Liver (tissue), 9 donors: ENCODE results near the gene FAM25A. TPM values are rescaled to one million over a fixed set of nuclear protein-coding genes. Genes with fewer than 3 reads are reported as not detected.

Experiments
- DNase-seq: peaks from one replicate; pipeline ENCODE4 v3.0.0-alpha.2; 2017; ENCODE audit warnings: low spot score
- H3K27ac ChIP-seq, 2 donors: one replicate each; pipeline ENCODE4 v1.7.0; 2013; ENCODE audit warnings: inconsistent platforms in 2 of 2, low read length in 2 of 2, control low read depth in 1 of 2, low read depth in 1 of 2, mild to moderate bottlenecking in 1 of 2
- H3K27me3 ChIP-seq, 4 donors: one replicate each; pipeline versions ENCODE4 v1.6.1 to v1.7.0; 2013; ENCODE audit warnings: low read length in 3 of 4, inconsistent platforms in 1 of 4, mild to moderate bottlenecking in 1 of 4, moderate library complexity in 1 of 4; ENCODE audit not compliant: control insufficient read depth in 4 of 4, insufficient read depth in 4 of 4
- H3K36me3 ChIP-seq, 4 donors: one replicate each; pipeline versions ENCODE4 v1.6.1 to v1.7.0; 2013; ENCODE audit warnings: low read length in 3 of 4, mild to moderate bottlenecking in 3 of 4, low read depth in 1 of 4, moderate library complexity in 1 of 4; ENCODE audit not compliant: control insufficient read depth in 4 of 4, insufficient read depth in 3 of 4
- H3K4me1 ChIP-seq, 4 donors: one replicate each; pipeline versions ENCODE4 v1.6.1 to v1.7.0; 2013; ENCODE audit warnings: low read length in 3 of 4, mild to moderate bottlenecking in 3 of 4, moderate library complexity in 1 of 4; ENCODE audit not compliant: control insufficient read depth in 4 of 4, insufficient read depth in 4 of 4
- H3K4me3 ChIP-seq, 3 donors: one replicate each; pipeline versions ENCODE4 v1.6.1 to v1.7.0; 2013; ENCODE audit warnings: low read length in 3 of 3, control low read depth in 1 of 3, low read depth in 1 of 3, mild to moderate bottlenecking in 1 of 3
- H3K9ac ChIP-seq, 2 donors: one replicate each; pipeline ENCODE4 v1.7.0; 2013; ENCODE audit warnings: low read length in 2 of 2, mild to moderate bottlenecking in 2 of 2, moderate library complexity in 2 of 2, control low read depth in 1 of 2, low read depth in 1 of 2
- H3K9me3 ChIP-seq, 4 donors: one replicate each; pipeline versions ENCODE4 v1.6.1 to v1.7.0; 2013; ENCODE audit warnings: low read length in 3 of 4; ENCODE audit not compliant: control insufficient read depth in 4 of 4
- EGR1 ChIP-seq, 2 donors: IDR thresholded peaks; 2 replicates each; pipeline ENCODE4 v1.6.1; 2016 to 2018; ENCODE audit warnings: antibody characterized with exemption in 2 of 2, low read depth in 2 of 2
- FOXA1 ChIP-seq: IDR thresholded peaks from 2 replicates; pipeline ENCODE4 v1.6.1; 2016; ENCODE audit warnings: antibody characterized with exemption
- HNF4A ChIP-seq, 2 donors: conservative IDR thresholded peaks; 2 replicates each; pipeline ENCODE4 v1.6.1; 2016; ENCODE audit warnings: antibody characterized with exemption in 2 of 2, mild to moderate bottlenecking in 2 of 2
- HNF4G ChIP-seq: IDR thresholded peaks from 2 replicates; pipeline ENCODE4 v1.6.1; 2016; ENCODE audit warnings: antibody characterized with exemption
- JUND ChIP-seq, 2 donors: IDR thresholded peaks; 2 replicates each; pipeline ENCODE4 v1.6.1; 2016; ENCODE audit warnings: antibody characterized with exemption in 2 of 2
- NR2F2 ChIP-seq: IDR thresholded peaks from 2 replicates; pipeline ENCODE4 v1.6.1; 2016; ENCODE audit warnings: antibody characterized with exemption
- RAD21 ChIP-seq, 2 donors: IDR thresholded peaks; 2 replicates each; pipeline ENCODE4 v1.6.1; 2016; ENCODE audit warnings: antibody characterized with exemption in 2 of 2, mild to moderate bottlenecking in 2 of 2
- RXRA ChIP-seq, 2 donors: IDR thresholded peaks; 2 replicates each; pipeline ENCODE4 v1.6.1; 2017 to 2018; ENCODE audit warnings: antibody characterized with exemption in 2 of 2, mild to moderate bottlenecking in 1 of 2
- SP1 ChIP-seq: IDR thresholded peaks from 2 replicates; pipeline ENCODE4 v1.6.1; 2018; ENCODE audit warnings: antibody characterized with exemption, mild to moderate bottlenecking
- TAF1 ChIP-seq: conservative IDR thresholded peaks from 2 replicates; pipeline ENCODE4 v1.6.1; 2016; ENCODE audit warnings: antibody characterized with exemption, mild to moderate bottlenecking
- YY1 ChIP-seq: IDR thresholded peaks from 2 replicates; pipeline ENCODE4 v1.6.1; 2016; ENCODE audit warnings: antibody characterized with exemption, mild to moderate bottlenecking
- WGBS: extraction: QIAGEN DNeasy Blood & Tissue Kit; methylation state at CpG from one replicate; pipeline ENCODE4 v1.1.7; 2013; 5-methylcytosine and 5-hydroxymethylcytosine counted together
- polyA plus RNA-seq, 2 donors: library from polyadenylated mRNA; stranded (reverse) in 1 of 2; unstranded in 1 of 2; fragments of 200-250 nt in 1 of 2; fragments of >200 nt in 1 of 2; fragmentation: Nextera tagmentation in 1 of 2; extraction: Ambion mirVana in 1 of 2; gene quantifications; one replicate each; pipeline versions ENCODE4 v1.2.1 to v1.2.3, GENCODE V29; 2013 to 2015
- total RNA-seq, 2 donors: library from RNA; depleted of rRNA; stranded (reverse); fragments of >200 nt; gene quantifications; one replicate each; pipeline ENCODE4 v1.2.3, GENCODE V29; 2014
- TF ChIP-seq, protein P1 (sequence below): IDR thresholded peaks from 2 replicates; pipeline ENCODE4 v1.6.1; 2016; ENCODE audit warnings: antibody characterized with exemption
- TF ChIP-seq, protein P2 (sequence below): IDR thresholded peaks from 2 replicates; pipeline ENCODE4 v1.6.1; 2016; ENCODE audit warnings: antibody characterized with exemption
- TF ChIP-seq, protein P3 (sequence below): IDR thresholded peaks from 2 replicates; pipeline ENCODE4 v1.6.1; 2016; ENCODE audit warnings: antibody characterized with exemption, mild to moderate bottlenecking
- TF ChIP-seq, protein P4 (sequence below): fragments of 150-350 bp; IDR thresholded peaks from 2 replicates; pipeline ENCODE4 v1.5.1; 2017; ENCODE audit warnings: improper control_type of control experiment, low read depth, low read length; ENCODE audit not compliant: missing input control
- donor health status: healthy.
- donor health status: healthy.
- donor health status: healthy.
- donor health status: healthy.
- donor health status: healthy.

The FAM25A gene
- total and polyA plus RNA-seq, 4 donors: not detected

DNA sequence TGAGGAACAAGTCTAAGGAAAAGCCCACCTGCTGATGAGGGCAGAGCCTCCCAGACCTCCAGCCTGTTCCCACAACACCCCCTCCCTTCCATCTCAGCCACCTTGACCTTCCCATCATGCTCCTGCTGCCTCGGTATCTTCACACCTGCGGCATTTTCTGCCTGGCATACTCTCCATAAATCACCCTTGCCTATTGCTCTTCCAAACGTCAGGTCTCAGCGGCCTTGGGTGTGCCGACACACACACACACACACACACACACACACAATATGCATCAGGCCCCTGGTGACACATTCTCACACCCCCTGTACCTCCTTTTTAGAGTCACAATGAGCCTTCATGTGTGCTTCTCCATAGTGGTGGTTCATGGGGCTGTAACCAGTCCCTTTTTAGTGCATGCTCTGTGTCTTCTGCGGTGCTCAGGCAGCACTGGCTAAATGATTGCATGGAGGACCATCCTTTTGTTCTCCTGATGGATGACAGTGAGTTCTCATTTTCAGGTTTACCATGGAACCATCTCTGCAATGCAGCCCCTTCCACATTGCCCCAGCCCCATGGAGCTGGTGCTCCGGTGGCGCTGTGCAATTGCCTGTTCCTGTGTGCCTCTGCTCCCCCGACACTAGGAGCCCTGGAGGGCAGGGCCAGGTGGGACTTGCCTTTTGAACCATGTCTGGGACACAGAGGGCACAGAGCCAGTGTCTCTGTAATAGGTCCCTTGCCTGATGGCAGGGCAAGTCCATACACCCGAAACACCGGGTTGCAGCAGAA is 47.3 kb upstream of the FAM25A start:
- Histone ChIP-seq H3K27ac (no peak overlapping the region), H3K9ac (no peak overlapping the region), H3K36me3 (no peaks in the 10 kb centered on the region), H3K9me3 (no peaks in the 10 kb centered on the region), H3K27me3 (no peaks in the 10 kb centered on the region), H3K4me1 (peaks cover 0 to 27% (median 15%) of the 10 kb centered on the region in 4 donors), H3K4me3 (no peak overlapping the region)
- TF ChIP-seq TAF1 (no peak), SP1 (no peak)
- TF ChIP-seq, protein P1, sequence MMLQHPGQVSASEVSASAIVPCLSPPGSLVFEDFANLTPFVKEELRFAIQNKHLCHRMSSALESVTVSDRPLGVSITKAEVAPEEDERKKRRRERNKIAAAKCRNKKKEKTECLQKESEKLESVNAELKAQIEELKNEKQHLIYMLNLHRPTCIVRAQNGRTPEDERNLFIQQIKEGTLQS: no peak
- TF ChIP-seq, protein P2, sequence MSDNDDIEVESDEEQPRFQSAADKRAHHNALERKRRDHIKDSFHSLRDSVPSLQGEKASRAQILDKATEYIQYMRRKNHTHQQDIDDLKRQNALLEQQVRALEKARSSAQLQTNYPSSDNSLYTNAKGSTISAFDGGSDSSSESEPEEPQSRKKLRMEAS: no peak
- 98% methylated on average over 11 of the region's 11 CpGs for WGBS
- no peak for DNase-seq

DNA sequence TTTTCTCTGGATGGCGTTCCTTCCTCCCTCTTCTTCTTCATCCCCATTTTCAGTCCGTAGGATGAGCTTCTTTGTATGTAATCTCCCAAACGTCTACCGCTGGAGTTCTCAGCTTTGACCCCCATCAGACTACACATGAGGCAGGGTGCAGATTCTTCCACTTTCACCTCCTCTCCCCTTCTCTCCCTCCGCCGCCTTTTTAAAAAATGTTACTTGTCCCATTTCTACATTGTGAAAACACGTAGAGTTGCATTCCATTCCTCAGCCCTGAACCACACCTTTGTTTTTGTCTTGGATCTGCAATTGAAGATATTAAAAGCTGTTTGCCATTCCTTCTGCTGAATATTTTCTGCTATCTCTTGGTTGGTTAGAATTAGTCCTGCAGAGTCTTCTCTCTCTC is 45.6 kb upstream of the FAM25A start:
- H3K4me1 ChIP-seq: peaks cover 0 to 15% (median 5%) of the 10 kb centered on the region in 4 donors
- H3K4me3 ChIP-seq: no peak overlapping the region
- no peaks in the 10 kb centered on the region for H3K27me3 ChIP-seq
- H3K9me3 ChIP-seq: no peaks in the 10 kb centered on the region
- no peak overlapping the region for H3K9ac ChIP-seq
- H3K36me3 ChIP-seq: no peaks in the 10 kb centered on the region
- no peak for DNase-seq
- 91% methylated on average over 7 of the region's 7 CpGs for WGBS
- H3K27ac ChIP-seq: no peak overlapping the region
- TF ChIP-seq JUND (IDR thresholded peaks at IDR 0.05) (no peak), RAD21 (IDR thresholded peaks at IDR 0.05) (no peak), HNF4A (conservative IDR thresholded peaks at IDR 0.05) (no peak), EGR1 (IDR thresholded peaks at IDR 0.05; ENCODE audit: low read depth in 2 of 2) (no peak), YY1 (no peak), FOXA1 (no peak), NR2F2 (no peak), HNF4G (no peak), RXRA (IDR thresholded peaks at IDR 0.05) (no peak), SP1 (no peak)
- TF ChIP-seq, protein P3, sequence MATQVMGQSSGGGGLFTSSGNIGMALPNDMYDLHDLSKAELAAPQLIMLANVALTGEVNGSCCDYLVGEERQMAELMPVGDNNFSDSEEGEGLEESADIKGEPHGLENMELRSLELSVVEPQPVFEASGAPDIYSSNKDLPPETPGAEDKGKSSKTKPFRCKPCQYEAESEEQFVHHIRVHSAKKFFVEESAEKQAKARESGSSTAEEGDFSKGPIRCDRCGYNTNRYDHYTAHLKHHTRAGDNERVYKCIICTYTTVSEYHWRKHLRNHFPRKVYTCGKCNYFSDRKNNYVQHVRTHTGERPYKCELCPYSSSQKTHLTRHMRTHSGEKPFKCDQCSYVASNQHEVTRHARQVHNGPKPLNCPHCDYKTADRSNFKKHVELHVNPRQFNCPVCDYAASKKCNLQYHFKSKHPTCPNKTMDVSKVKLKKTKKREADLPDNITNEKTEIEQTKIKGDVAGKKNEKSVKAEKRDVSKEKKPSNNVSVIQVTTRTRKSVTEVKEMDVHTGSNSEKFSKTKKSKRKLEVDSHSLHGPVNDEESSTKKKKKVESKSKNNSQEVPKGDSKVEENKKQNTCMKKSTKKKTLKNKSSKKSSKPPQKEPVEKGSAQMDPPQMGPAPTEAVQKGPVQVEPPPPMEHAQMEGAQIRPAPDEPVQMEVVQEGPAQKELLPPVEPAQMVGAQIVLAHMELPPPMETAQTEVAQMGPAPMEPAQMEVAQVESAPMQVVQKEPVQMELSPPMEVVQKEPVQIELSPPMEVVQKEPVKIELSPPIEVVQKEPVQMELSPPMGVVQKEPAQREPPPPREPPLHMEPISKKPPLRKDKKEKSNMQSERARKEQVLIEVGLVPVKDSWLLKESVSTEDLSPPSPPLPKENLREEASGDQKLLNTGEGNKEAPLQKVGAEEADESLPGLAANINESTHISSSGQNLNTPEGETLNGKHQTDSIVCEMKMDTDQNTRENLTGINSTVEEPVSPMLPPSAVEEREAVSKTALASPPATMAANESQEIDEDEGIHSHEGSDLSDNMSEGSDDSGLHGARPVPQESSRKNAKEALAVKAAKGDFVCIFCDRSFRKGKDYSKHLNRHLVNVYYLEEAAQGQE: no peak
- TF ChIP-seq, protein P4, sequence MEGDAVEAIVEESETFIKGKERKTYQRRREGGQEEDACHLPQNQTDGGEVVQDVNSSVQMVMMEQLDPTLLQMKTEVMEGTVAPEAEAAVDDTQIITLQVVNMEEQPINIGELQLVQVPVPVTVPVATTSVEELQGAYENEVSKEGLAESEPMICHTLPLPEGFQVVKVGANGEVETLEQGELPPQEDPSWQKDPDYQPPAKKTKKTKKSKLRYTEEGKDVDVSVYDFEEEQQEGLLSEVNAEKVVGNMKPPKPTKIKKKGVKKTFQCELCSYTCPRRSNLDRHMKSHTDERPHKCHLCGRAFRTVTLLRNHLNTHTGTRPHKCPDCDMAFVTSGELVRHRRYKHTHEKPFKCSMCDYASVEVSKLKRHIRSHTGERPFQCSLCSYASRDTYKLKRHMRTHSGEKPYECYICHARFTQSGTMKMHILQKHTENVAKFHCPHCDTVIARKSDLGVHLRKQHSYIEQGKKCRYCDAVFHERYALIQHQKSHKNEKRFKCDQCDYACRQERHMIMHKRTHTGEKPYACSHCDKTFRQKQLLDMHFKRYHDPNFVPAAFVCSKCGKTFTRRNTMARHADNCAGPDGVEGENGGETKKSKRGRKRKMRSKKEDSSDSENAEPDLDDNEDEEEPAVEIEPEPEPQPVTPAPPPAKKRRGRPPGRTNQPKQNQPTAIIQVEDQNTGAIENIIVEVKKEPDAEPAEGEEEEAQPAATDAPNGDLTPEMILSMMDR: no peak
